IPS-18c (cell line): ENCODE measurements around the gene SEMA5B.

Experiments
- H3K4me3 ChIP-seq: 2 replicates; pipeline ENCODE4 v1.7.0; 2013; ENCODE audit warnings: low read depth, mild to moderate bottlenecking, low read length, moderate library complexity; ENCODE audit not compliant: insufficient read depth
- H3K9me3 ChIP-seq: one replicate; pipeline ENCODE4 v1.6.1; 2013; ENCODE audit warnings: mild to moderate bottlenecking, low read length, moderate library complexity; ENCODE audit not compliant: control insufficient read depth, insufficient read depth

SEMA5B gene

GRCh38 chr3:122929188-122930062, 98.1 kb downstream of the SEMA5B start:
- Histone ChIP-seq H3K4me3 (no peak overlapping the region), H3K9me3 (no peaks in the 10 kb centered on the region)

- Histone ChIP-seq H3K4me3 (no peak overlapping the region), H3K9me3 (no peaks in the 10 kb centered on the region)
Observed at GRCh38 chr3:122928396-122929187, 99.0 kb downstream of the SEMA5B start.

GRCh38 chr3:122927726-122928125, 99.8 kb downstream of the SEMA5B start:
- Histone ChIP-seq H3K4me3 (no peak overlapping the region), H3K9me3 (no peaks in the 10 kb centered on the region)

GRCh38 chr3:122926811-122927210, 100.8 kb downstream of the SEMA5B start:
- H3K4me3 ChIP-seq, result no peak overlapping the region

GRCh38 chr3:122926322-122926721, 101.2 kb downstream of the SEMA5B start:
- Histone ChIP-seq H3K9me3 (no peaks in the 10 kb centered on the region), H3K4me3 (no peak overlapping the region)

More at GRCh38 chr3:122926811-122927210, 100.8 kb downstream of the SEMA5B start:
- H3K9me3 ChIP-seq, result no peaks in the 10 kb centered on the region

GRCh38 chr3:122925756-122926155, 101.8 kb downstream of the SEMA5B start:
- Histone ChIP-seq H3K9me3 (no peaks in the 10 kb centered on the region), H3K4me3 (no peak overlapping the region)

GRCh38 chr3:122924056-122924455, 103.5 kb downstream of the SEMA5B start:
- H3K9me3 ChIP-seq, result no peaks in the 10 kb centered on the region

GRCh38 chr3:122923611-122924010, 104.0 kb downstream of the SEMA5B start:
- no peak overlapping the region for H3K4me3 ChIP-seq
- no peaks in the 10 kb centered on the region for H3K9me3 ChIP-seq

More at GRCh38 chr3:122924056-122924455, 103.5 kb downstream of the SEMA5B start:
- no peak overlapping the region for H3K4me3 ChIP-seq

- peak overlapping the region; percentile 46 for H3K4me3 ChIP-seq
- no peaks in the 10 kb centered on the region for H3K9me3 ChIP-seq
Observed at GRCh38 chr3:122921791-122922651, 105.5 kb downstream of the SEMA5B start.

GRCh38 chr3:122920986-122921385, 106.6 kb downstream of the SEMA5B start:
- Histone ChIP-seq H3K9me3 (no peaks in the 10 kb centered on the region), H3K4me3 (no peak overlapping the region)

GRCh38 chr3:122919291-122919610, 108.3 kb downstream of the SEMA5B start:
- Histone ChIP-seq H3K4me3 (no peak overlapping the region), H3K9me3 (no peaks in the 10 kb centered on the region)

GRCh38 chr3:122918576-122919290, 108.8 kb downstream of the SEMA5B start:
- Histone ChIP-seq H3K9me3 (no peaks in the 10 kb centered on the region), H3K4me3 (no peak overlapping the region)

GRCh38 chr3:122917412-122917811, 110.2 kb downstream of the SEMA5B start:
- Histone ChIP-seq H3K4me3 (no peak overlapping the region), H3K9me3 (no peaks in the 10 kb centered on the region)

GRCh38 chr3:122916580-122916979, 111.0 kb downstream of the SEMA5B start:
- Histone ChIP-seq H3K9me3 (no peaks in the 10 kb centered on the region), H3K4me3 (no peak overlapping the region)

GRCh38 chr3:122916084-122916483, 111.5 kb downstream of the SEMA5B start:
- no peaks in the 10 kb centered on the region for H3K9me3 ChIP-seq
- no peak overlapping the region for H3K4me3 ChIP-seq

- Histone ChIP-seq H3K4me3 (no peak overlapping the region), H3K9me3 (no peaks in the 10 kb centered on the region)
Observed at GRCh38 chr3:122915300-122916055, 112.1 kb downstream of the SEMA5B start.
